ENCODE data around the gene TMOD1. TPM values are rescaled to one million over a fixed set of nuclear protein-coding genes. Genes with fewer than 3 reads are reported as not detected.

Gene TMOD1
- polyA plus RNA-seq, 1 of the 3 experiments (the other 2 are of a cell fraction): 0.54 TPM

GRCh38 chr9:97615439-97616072 lies 114.1 kb downstream of the TMOD1 start:
- no peak overlapping the region for H3K4me2 ChIP-seq
- no peaks in the 10 kb centered on the region for H3K9me2 ChIP-seq

More at GRCh38 chr9:97615439-97616072, 114.1 kb downstream of the TMOD1 start:
- Histone ChIP-seq H3K36me3 (replicated peaks in 1 of 2; ENCODE audit: control insufficient read depth in 1 of 2, insufficient read depth in 2 of 2, low read length in 1 of 2) (peaks cover 22 to 46% of the 10 kb centered on the region in 2 experiments), H3F3A (replicated peaks; ENCODE audit: insufficient read depth) (no peaks in the 10 kb centered on the region), H2AFZ (ENCODE audit: low read depth) (no peak overlapping the region), H3K79me2 (ENCODE audit: insufficient read depth) (no peaks in the 10 kb centered on the region), H3K9me3 (no peaks in the 10 kb centered on the region), H3K27me3 (ENCODE audit: insufficient read depth) (no peaks in the 10 kb centered on the region), H3K27ac (ENCODE audit: low read depth in 2 of 2, low read length in 1 of 2) (no peak overlapping the region; a peak in 1 of 4 replicates), H3K9ac (no peak overlapping the region), H3K4me3 (ENCODE audit: low read depth in 2 of 2, low read length in 1 of 2) (no peak overlapping the region), H3K4me1 (ENCODE audit: control insufficient read depth in 1 of 2, insufficient read depth in 2 of 2, low read depth in 1 of 2, low read length in 1 of 2) (no peaks in the 10 kb centered on the region), H4K20me1 (ENCODE audit: insufficient read depth) (peaks cover 9% of the 10 kb centered on the region; the same call in 1 of the 2 replicates)
- peak; percentile 61 for DNase-seq
- ChIA-PET POLR2A (interaction anchor here (1.2 to 1.7 kb wide), 3 partner anchors 17 to 147 kb away, joined by 4 to 6 read pairs (median 5); partner anchors contain the start of genes NCBP1 and TSTD2), CTCF (interaction anchor here (0.6 to 28.6 kb wide), 49 partner anchors 8 to 308 kb away, joined by 3 to 677 read pairs (median 4); partner anchors contain the start of genes NCBP1, TDRD7, TMOD1 and TSTD2)
- TF ChIP-seq CHD2 (IDR thresholded peaks at IDR 0.05; ENCODE audit: low read length, partially characterized antibody): no peak
- peak; percentile 85 for TF ChIP-seq CTCF (IDR thresholded peaks at IDR 0.05)
- no peak for TF ChIP-seq REST (IDR thresholded peaks at IDR 0.05; ENCODE audit: low read depth, low read length)
- TF ChIP-seq RAD21 (IDR thresholded peaks at IDR 0.05; ENCODE audit: low read length): peak; percentile 87
- peak; percentile 77 for TF ChIP-seq SMC3 (IDR thresholded peaks at IDR 0.05; ENCODE audit: low read depth, low read length)
- peak; percentile 34; the same call in 1 of the 2 replicates for TF ChIP-seq MXI1 (IDR thresholded peaks at IDR 0.05; ENCODE audit: low read depth, low read length)
